Measurements from ENCODE around the gene ABLIM1. TPM values are rescaled to one million over a fixed set of nuclear protein-coding genes. Genes with fewer than 3 reads are reported as not detected.

The ABLIM1 gene
- total RNA-seq, 1 donor from 2014 or later = 35.8 TPM

GRCh38 chr10:114420811-114421485 lies 237.1 kb downstream of the ABLIM1 start:
- H3K27me3 Mint-ChIP-seq (ENCODE audit: low read depth) = no peaks in the 10 kb centered on the region
- H3K9me3 Mint-ChIP-seq = peaks cover 3% of the 10 kb centered on the region
- no peak overlapping the region for H3K27ac Mint-ChIP-seq (ENCODE audit: unreplicated experiment)

DNA sequence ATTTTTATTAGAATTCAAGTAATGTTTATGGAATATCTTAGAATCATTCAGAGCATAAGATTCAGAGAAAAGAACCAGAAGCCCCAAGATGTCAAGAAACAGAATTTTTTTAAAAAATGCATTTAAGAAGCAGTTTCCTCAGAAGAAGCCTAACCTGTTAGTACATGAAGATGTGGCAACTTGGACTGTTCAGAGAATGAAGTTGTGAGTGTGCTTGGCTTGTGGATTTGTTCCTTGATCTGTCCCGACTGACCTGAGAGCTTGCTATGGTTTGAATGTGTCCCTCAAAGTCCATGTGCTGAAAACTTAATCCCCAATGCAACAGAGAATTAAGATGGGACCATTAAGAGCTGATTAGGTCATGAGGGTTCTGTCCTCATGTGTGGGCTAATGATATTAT lies 240.0 kb downstream of the ABLIM1 start:
- Mint-ChIP-seq H3K36me3 (ENCODE audit: low read depth) (no peaks in the 10 kb centered on the region), H3K4me3 (no peak overlapping the region), H3K27me3 (ENCODE audit: low read depth) (no peaks in the 10 kb centered on the region), H3K9me3 (peaks cover 3% of the 10 kb centered on the region), H3K4me1 (no peaks in the 10 kb centered on the region), H3K27ac (ENCODE audit: unreplicated experiment) (no peak overlapping the region)
- no peak for DNase-seq (ENCODE audit: low read depth, low spot score)
- TF ChIP-seq, protein P1, sequence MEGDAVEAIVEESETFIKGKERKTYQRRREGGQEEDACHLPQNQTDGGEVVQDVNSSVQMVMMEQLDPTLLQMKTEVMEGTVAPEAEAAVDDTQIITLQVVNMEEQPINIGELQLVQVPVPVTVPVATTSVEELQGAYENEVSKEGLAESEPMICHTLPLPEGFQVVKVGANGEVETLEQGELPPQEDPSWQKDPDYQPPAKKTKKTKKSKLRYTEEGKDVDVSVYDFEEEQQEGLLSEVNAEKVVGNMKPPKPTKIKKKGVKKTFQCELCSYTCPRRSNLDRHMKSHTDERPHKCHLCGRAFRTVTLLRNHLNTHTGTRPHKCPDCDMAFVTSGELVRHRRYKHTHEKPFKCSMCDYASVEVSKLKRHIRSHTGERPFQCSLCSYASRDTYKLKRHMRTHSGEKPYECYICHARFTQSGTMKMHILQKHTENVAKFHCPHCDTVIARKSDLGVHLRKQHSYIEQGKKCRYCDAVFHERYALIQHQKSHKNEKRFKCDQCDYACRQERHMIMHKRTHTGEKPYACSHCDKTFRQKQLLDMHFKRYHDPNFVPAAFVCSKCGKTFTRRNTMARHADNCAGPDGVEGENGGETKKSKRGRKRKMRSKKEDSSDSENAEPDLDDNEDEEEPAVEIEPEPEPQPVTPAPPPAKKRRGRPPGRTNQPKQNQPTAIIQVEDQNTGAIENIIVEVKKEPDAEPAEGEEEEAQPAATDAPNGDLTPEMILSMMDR (conservative IDR thresholded peaks at IDR 0.05) = no peak

More at GRCh38 chr10:114420811-114421485, 237.1 kb downstream of the ABLIM1 start:
- TF ChIP-seq, protein P1 (conservative IDR thresholded peaks at IDR 0.05) = no peak
- DNase-seq (ENCODE audit: low read depth, low spot score) = no peak
- Mint-ChIP-seq H3K36me3 (ENCODE audit: low read depth) (no peaks in the 10 kb centered on the region), H3K4me3 (no peak overlapping the region), H3K4me1 (no peaks in the 10 kb centered on the region)

- no peaks in the 10 kb centered on the region for H3K36me3 Mint-ChIP-seq (ENCODE audit: low read depth)
- DNase-seq (ENCODE audit: low read depth, low spot score) = no peak
- H3K27me3 Mint-ChIP-seq (ENCODE audit: low read depth) = peaks cover 3% of the 10 kb centered on the region
- no peaks in the 10 kb centered on the region for H3K9me3 Mint-ChIP-seq
- no peak overlapping the region for H3K27ac Mint-ChIP-seq (ENCODE audit: unreplicated experiment)
- H3K4me1 Mint-ChIP-seq = peaks cover 14% of the 10 kb centered on the region
- TF ChIP-seq, protein P1 (conservative IDR thresholded peaks at IDR 0.05) = no peak
- H3K4me3 Mint-ChIP-seq = no peak overlapping the region
These were observed 244.9 kb downstream of the ABLIM1 start for GRCh38 chr10:114412907-114413797.

DNA sequence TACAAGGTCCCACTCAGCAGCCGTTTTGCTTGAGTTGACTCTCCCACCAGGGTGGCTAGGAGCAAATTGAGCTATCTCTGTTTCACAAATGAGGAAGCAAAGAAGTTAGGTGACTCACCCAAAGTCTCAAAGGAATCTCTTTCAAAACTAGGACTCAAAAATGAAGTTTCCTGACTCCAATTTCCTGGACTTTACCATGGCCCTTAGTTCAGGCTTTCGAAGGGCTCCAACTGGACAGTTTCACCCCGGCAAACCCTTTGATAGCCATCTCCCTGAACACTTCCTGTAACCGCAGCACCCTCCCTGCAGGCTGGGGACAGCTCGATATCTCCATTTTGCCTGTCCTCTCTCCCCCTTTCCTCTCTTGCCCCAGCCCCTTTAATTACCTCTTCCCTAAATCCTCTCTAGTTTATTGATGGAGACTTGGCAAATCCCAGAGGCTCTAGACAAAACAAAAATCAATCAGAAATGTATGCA lies 249.1 kb downstream of the ABLIM1 start:
- Mint-ChIP-seq H3K27me3 (ENCODE audit: low read depth) (peaks cover 24% of the 10 kb centered on the region), H3K9me3 (no peaks in the 10 kb centered on the region), H3K4me3 (peak overlapping the region; percentile 44), H3K36me3 (ENCODE audit: low read depth) (no peaks in the 10 kb centered on the region), H3K27ac (ENCODE audit: unreplicated experiment) (peak overlapping the region; percentile 65), H3K4me1 (peaks cover 29% of the 10 kb centered on the region)
- TF ChIP-seq, protein P1 (conservative IDR thresholded peaks at IDR 0.05) = no peak
- no peak for DNase-seq (ENCODE audit: low read depth, low spot score)

- Mint-ChIP-seq H3K27ac (ENCODE audit: unreplicated experiment) (peak overlapping the region; percentile 44), H3K27me3 (ENCODE audit: low read depth) (peaks cover 27% of the 10 kb centered on the region), H3K9me3 (no peaks in the 10 kb centered on the region), H3K36me3 (ENCODE audit: low read depth) (no peaks in the 10 kb centered on the region), H3K4me3 (peak overlapping the region; percentile 28), H3K4me1 (peaks cover 29% of the 10 kb centered on the region)
- DNase-seq (ENCODE audit: low read depth, low spot score) = no peak
- TF ChIP-seq, protein P1 (conservative IDR thresholded peaks at IDR 0.05) = no peak
These were observed 249.7 kb downstream of the ABLIM1 start for GRCh38 chr10:114408112-114408967.
